GM19193 (cell line): ENCODE results near the gene BRSK2.

Experiments
- POLR2A ChIP-seq: IDR thresholded peaks from 4 replicates; pipeline ENCODE4 v1.6.1; 2011; ENCODE audit not compliant: insufficient read depth, insufficient read length; ENCODE audit errors: extremely low read depth

The BRSK2 gene

GRCh38 chr11:1396375-1396841 is 6.7 kb downstream of the BRSK2 start:
- TF ChIP-seq POLR2A: no peak

- no peak for TF ChIP-seq POLR2A
These were observed 7.6 kb downstream of the BRSK2 start for GRCh38 chr11:1397146-1397861.

GRCh38 chr11:1397862-1398527 is 8.3 kb downstream of the BRSK2 start:
- no peak for TF ChIP-seq POLR2A

GRCh38 chr11:1398528-1399235 is 8.9 kb downstream of the BRSK2 start:
- TF ChIP-seq POLR2A: no peak

DNA sequence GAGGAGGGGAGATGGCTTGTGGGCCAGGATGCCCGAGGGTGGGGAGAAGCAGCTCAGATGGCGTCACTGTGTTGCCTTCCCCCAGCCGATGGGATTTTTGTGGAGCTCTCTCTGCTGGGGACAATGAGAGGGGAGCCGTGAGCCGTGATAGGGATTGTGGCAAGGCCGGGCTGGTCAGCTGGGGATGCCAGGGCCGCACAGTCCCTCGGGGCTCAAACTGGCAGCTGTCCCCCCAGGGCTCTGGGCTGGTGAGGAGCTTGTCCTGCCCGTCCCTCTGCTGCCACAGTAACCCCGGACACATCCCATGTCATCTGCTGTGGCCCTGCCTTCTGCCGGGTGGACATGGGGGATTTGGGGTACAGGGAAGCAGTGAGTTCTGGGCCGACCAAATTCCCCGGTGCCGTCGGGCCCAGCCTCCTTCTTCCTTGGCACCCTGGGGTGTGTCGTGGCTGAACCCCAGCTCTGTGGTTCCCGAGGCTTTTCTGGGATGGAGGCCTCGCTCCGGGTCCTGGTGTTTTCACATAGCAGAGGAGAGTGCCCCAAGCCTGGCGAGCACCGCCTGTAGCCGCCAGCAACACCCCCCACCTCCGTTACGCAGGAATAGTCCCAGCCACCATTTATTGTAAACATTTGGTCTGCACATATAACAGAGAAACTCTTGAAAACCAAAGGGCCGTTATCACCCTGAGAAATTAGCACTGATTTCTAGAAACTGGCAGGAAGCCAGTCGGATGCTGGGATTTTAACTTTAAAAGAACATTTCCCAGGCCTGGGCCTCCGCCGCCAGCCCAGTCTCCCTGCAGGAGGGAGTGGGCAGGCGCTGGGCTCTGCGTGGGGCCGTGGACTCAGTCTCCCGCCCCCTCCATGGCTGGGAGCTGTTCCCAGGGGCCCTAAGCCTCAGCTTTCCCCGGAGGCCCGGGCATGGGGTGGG is 9.9 kb downstream of the BRSK2 start:
- no peak for TF ChIP-seq POLR2A

DNA sequence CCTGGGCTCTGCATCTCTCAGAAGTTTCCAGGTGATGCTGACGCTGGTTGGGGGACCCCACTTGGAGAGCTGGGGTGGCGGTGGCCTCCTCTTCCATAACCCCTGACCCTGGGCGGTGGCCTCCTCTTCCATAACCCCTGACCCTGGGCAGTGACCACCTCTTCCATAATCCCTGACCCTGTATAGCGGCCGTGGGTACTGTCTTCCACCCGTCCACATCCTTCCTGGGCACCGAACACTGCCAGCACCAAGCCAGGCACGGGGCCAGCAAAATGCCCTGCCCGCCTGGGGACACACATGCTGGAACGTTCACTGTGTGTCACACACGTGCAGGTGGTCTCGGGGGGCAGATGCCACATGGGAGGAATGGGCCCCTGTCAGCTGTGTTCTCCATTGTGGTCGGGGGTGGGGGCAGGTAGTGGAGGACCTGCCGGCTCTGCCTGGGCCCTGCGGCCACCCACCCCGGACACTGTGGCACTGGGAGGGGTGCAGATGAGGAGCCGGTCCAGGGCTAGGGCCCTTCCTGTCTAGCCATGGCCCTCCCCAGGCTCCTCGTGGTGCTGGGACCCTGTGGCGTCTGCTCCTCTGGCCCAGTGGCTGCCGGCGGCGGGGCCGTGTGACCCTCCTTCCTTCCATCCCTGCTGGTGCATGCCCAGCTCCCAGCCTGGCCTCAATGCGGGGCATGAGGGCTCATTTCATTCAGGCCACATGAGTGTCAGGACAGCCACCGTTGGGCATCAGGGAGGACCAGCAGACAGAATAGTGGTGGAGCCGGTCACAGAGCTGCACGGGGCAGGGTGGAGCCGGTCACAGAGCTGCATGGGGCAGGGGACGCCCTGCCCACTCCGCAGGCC is 10.8 kb downstream of the BRSK2 start:
- no peak for TF ChIP-seq POLR2A

DNA sequence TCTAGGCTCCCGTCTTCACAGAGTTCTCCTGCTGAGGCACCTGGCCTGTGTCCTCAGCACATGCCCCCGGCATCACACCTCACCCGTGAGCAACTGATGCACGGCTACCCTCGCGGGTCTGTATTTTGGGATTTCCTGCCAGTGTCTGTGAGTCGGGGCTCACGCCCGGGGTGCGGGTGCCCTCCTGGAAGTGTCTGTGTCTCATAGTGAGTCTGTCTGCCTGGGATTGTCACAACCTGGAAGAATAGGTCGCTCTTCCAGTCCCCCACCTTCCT is 11.4 kb downstream of the BRSK2 start:
- no peak for TF ChIP-seq POLR2A

DNA sequence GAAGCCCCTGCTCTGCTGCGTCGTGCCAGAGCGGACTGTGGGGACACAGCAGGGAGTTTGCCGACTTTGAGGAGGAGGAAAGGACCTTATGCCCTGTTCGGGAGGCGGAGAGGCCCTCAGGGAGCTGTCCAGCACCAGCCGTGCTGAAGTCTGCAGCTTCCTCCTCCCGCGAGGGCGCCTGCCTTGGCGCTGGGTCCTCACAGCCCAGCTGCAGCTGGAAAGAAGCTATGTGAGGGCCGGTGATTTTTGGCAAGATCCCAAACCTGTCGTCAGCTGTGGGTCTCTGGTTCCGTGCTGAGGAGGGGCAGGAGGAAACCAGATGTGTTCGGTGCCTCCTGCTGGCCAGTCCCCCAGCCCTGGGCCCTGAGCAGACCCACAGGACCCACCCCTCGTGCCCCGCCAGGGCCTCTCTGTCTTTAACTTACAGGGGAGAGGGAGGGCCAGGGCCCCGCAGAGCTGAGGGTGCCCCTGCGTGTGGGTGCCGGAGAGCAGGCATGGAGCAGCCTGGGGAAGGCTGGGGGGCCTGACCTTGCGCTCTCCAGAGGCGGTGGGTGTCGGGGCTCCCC is 12.0 kb downstream of the BRSK2 start:
- TF ChIP-seq POLR2A: no peak

DNA sequence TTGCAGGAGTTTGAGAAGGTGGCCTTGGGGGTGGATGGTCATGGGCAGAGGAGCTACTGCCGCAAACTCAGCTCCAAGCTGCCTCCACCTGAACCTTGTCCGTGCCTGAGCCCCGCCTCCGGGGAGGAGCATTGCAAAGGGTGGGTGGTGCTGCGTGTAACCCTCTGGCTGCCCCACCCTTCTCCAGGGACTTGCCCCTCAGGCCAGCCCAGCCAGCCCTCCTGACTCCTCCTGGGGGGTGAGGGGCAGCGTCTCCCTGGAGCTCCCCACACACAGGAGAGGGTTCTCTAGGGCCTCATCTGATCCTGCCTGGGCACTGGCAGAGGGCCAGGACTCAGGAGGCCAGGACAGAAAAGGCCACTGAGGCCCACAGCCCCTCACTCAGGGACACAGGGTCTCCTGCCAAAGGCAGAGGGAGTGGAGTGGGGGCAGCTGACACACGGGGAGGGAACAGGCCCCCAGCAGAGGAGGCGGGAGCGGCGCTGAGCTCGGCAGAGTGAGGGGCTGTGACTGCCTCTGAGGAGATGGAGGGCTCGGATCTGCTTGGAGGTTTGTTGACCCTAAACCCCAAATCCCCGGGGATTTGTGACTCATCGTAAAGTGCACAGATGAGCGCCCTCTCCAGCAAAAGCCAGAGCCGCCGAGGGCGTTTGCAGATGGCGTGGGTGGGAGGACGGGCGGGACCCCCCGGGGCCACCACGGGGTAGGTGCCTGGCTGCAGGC is 12.8 kb downstream of the BRSK2 start:
- TF ChIP-seq POLR2A: no peak

DNA sequence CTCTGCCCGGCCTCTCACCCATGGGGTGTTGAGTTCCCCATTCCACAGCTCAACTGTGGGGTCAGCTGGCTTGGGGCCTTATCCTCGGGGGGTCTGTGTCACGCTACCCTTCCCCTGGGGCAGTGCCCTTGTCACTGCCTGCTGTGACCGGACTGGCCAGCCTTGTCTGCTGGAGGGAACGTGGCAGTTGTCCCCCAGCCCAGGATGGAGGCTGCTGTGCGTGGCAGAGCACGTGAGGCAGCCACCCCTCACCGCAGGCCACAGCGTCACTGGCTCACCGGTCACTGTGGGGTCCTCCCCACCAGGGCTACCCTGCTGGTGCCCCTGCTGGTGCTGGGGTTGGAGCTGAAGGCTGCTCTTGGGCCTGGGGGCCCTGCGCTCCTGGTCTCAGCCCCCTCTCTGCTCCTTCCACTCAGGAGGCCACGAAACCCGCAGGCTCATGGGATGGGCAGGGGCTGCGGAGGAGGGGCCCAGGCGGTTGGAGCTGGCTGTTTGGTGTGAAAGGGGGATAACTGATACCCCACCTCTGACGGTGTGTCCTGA is 13.4 kb downstream of the BRSK2 start:
- TF ChIP-seq POLR2A: no peak

DNA sequence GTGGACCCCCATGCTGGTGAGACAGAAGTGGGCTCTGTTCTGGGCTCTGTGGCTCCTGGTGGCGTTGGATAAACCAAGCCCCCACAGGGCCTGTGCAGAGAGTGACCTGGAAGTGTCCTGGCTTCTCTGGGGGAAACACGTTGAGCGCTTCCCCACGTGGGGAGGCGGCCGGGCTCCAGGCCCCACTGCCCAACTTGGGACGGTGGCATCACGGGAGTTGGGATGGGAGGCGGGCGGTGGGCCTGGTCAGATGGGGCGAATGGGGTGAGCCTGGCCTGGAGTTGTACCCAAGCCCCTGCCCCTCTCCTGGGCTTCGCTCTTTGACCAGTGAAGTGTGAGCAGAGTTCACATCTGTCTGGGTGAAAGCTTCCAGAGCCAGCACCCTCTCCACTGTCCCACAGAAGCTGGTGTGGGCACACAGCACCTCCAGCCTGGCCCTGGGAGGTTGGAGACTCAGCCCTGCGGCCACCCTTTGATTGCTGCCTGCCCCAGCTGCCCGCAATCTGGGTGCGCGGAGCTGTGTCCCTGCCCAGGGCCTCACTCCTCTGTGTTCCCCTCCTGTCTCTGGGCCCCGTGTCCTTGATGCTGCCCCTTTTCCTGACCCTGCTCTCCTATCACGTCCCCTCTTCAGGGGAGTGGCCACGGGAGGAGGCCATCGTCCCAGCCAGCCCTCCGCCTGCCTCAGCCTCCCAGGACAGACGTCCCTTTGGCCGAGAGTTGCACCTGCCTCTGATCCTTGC is 14.2 kb downstream of the BRSK2 start:
- no peak for TF ChIP-seq POLR2A

DNA sequence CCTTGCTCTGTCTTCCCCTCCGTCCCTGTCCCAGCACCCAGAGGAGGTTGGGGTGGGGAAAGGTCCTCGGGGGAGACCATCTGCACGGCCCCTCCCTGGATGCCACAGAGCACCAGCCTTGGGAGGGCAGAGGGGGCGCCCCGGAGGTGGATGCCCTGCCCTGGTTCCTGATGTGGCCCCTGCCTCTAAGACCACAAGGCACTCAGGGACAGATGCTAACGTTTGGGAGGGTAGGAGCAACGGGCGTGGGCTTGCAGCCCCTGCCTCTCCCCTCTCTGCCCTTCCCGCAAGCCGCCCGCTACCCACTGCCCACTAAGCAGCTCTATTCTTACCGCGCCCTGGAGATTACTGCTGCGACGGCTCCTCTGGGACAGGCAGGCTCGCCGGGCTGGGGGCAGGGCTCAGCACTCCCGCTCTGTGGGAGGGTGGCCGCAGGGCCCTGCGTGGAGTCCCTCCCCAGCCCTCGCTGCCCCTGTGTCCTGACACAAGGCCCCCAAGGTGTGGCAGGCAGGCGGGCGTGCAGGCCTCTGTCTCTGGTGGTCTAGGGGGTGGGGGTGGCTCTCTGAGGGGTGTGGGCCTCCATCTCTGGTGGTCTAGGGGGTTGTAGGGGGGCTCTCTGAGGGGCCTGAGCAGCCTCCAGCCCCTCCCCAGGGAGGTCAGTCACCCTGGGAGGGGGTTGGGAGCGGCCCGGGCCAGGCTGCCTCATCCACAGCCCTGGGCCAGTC is 14.9 kb downstream of the BRSK2 start:
- TF ChIP-seq POLR2A: no peak
